ENCODE results near the gene SLC44A1.

The SLC44A1 gene

GRCh38 chr9:105306351-105307140 lies 62.1 kb downstream of the SLC44A1 start:
- DNase-seq = no peak

- DNase-seq = no peak
Measured at GRCh38 chr9:105307591-105308130, 63.2 kb downstream of the SLC44A1 start.

GRCh38 chr9:105308461-105309341 lies 64.2 kb downstream of the SLC44A1 start:
- no peak for DNase-seq

- DNase-seq = no peak
Measured at GRCh38 chr9:105309531-105309931, 65.1 kb downstream of the SLC44A1 start.

- DNase-seq = no peak
Measured at GRCh38 chr9:105311306-105311705, 66.9 kb downstream of the SLC44A1 start.

- no peak for DNase-seq
Measured at GRCh38 chr9:105313238-105313637, 68.8 kb downstream of the SLC44A1 start.

- DNase-seq = no peak
Measured at GRCh38 chr9:105316703-105317102, 72.3 kb downstream of the SLC44A1 start.

GRCh38 chr9:105318729-105319191 lies 74.3 kb downstream of the SLC44A1 start:
- no peak for DNase-seq

GRCh38 chr9:105319202-105319813 lies 74.9 kb downstream of the SLC44A1 start:
- DNase-seq = no peak

- no peak for DNase-seq
Measured at GRCh38 chr9:105320568-105320967, 76.1 kb downstream of the SLC44A1 start.

- no peak for DNase-seq
Measured at GRCh38 chr9:105328296-105328695, 83.8 kb downstream of the SLC44A1 start.

GRCh38 chr9:105328872-105329718 lies 84.6 kb downstream of the SLC44A1 start:
- no peak for DNase-seq

- DNase-seq = no peak
Measured at GRCh38 chr9:105329719-105330062, 85.2 kb downstream of the SLC44A1 start.

GRCh38 chr9:105330201-105330600 lies 85.8 kb downstream of the SLC44A1 start:
- DNase-seq = no peak

GRCh38 chr9:105330755-105331154 lies 86.3 kb downstream of the SLC44A1 start:
- DNase-seq = no peak

- no peak for DNase-seq
Measured at GRCh38 chr9:105331160-105331559, 86.7 kb downstream of the SLC44A1 start.

- DNase-seq = no peak
Measured at GRCh38 chr9:105331755-105332154, 87.3 kb downstream of the SLC44A1 start.

- no peak for DNase-seq
Measured at GRCh38 chr9:105332471-105332870, 88.0 kb downstream of the SLC44A1 start.

GRCh38 chr9:105333076-105333475 lies 88.6 kb downstream of the SLC44A1 start:
- no peak for DNase-seq

GRCh38 chr9:105333811-105334210 lies 89.4 kb downstream of the SLC44A1 start:
- no peak for DNase-seq

- DNase-seq = no peak
Measured at GRCh38 chr9:105338308-105338707, 93.9 kb downstream of the SLC44A1 start.

GRCh38 chr9:105339849-105340248 lies 95.4 kb downstream of the SLC44A1 start:
- DNase-seq = no peak

Measured in amniotic stem cell (primary cell).